Midbrain (tissue), 1 donor: Measurements from ENCODE around the gene CD63.

Source experiments
- DNase-seq: peaks from one replicate; lab custom pipeline; 2025; lab: John Stamatoyannopoulos, UW

CD63 gene

GRCh38 chr12:55686366-55687010 is 42.3 kb downstream of the CD63 start:
- DNase-seq: no peak

DNA sequence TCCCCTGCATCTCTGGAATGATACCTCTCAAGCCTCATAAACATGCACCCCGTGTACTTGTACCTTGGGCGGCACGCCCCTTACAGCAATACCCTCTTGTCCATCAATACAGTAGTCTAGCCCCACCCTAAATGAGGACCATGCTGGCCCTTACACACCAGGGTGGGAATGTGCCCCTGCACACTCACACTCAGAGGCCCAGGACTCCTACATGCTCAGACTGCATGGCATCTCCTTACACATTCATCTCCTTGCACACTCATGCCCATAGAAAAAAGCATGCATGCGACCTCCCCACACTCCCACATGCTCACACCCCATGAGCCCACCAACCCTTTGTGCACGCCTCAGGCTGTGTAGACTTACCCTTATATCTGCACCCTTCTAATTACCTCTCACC is 43.1 kb downstream of the CD63 start:
- DNase-seq: no peak

- no peak for DNase-seq
Observed at GRCh38 chr12:55684761-55685370, 43.9 kb downstream of the CD63 start.

DNA sequence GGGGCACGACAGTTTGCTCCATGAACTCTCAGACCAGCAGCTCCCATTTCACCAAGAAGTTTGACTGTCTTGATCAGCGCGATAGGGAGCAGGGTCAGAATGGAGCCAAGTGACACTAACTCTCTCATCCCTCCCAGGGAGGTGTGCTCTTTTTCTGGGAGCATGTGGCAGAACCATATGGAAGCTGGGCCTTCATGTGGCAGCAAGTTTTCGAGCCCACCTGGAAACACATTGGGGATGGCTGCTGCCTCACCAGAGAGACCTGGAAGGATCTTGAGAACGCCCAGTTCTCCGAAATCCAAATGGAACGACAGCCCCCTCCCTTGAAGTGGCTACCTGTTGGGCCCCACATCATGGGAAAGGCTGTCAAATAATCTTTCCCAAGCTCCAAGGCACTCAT is 45.1 kb downstream of the CD63 start:
- no peak for DNase-seq

- DNase-seq: no peak
Observed at GRCh38 chr12:55682087-55682796, 46.6 kb downstream of the CD63 start.

DNA sequence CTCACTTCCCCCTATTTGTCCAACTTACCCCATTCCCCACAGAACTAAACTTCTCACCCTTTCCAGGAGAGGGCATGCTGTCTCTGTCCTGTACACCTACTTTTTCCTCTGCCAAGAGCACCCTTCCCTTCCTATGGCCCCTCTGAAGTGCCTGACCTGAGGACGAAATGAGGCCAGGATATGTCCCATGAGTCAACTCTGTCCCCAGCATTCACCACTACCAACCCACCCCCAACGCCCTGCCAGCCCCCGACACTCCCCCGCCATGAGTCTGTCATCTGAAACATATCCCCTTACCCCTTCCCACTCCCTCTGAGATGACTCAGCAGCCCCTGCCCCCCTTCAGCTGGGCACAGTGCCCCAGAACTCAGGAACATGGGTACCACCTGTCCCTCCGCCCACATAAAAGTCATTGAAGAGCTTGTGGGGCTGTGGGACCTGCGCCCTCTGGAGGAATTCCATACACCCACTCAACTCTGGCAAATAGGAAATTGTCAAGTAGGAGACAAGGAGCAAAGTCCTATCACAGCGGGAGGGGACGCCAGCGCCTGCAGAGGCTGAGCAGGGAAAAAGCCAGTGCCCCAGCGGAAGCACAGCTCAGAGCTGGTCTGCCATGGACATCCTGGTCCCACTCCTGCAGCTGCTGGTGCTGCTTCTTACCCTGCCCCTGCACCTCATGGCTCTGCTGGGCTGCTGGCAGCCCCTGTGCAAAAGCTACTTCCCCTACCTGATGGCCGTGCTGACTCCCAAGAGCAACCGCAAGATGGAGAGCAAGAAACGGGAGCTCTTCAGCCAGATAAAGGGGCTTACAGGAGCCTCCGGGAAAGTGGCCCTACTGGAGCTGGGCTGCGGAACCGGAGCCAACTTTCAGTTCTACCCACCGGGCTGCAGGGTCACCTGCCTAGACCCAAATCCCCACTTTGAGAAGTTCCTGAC is 47.4 kb downstream of the CD63 start:
- no peak for DNase-seq

DNA sequence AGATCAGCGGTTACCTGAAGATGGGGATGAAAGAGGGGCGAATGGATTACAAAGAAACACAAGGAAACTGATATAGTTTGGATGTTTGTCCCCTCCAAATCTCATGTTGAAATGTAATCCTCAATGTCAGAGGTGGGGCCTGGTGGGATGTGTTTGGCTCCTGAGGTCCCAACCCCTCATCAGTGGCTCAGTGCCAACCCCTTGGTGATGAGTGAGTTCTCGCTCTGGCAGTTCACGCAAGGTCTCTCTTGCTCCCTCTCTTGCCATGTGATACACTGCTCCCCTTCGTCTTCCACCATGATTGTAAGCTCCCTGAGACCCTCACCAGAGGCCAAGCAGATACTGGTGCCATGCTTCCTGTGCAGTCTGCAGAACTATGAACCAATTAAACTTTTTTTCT is 49.1 kb downstream of the CD63 start:
- no peak for DNase-seq

DNA sequence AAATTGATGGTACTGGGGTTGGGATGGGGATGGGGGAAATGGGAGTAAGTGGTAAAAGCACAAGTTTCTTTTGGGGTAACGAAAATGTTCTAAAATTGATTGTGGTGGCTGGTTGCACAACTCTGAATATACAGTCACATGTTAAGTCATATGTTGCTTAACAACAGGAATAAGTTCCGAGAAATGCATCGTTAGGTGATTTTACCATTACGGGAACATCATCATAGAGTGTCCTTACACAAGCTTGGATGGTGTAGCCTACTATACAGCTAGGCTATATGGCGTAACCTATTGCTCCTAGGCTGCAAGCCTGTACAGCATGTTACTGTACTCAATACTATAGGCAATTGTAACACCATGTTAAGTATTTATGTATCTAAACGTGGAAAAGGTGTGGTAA is 52.1 kb downstream of the CD63 start:
- DNase-seq: no peak

DNA sequence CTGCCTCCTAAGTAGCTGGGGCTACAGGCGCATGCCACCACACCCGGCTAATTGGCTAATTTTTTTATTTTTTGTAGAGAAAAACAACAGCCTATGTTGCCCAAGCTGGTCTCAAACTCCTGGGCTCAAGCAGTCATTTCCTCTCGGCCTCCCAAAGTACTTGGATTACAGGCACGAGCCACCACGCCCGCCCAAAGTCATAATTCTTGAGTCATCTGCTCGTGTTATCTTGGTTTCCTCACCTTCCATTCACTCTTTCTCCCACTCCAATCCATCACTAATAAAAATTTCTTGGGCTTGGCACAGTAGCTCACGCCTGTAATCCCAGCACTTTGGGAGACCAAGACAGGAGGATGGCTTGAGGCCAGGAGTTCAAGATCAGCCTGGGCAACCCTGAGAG is 53.1 kb downstream of the CD63 start:
- DNase-seq: no peak
